ENCODE results near the gene CXCL16.

DNA sequence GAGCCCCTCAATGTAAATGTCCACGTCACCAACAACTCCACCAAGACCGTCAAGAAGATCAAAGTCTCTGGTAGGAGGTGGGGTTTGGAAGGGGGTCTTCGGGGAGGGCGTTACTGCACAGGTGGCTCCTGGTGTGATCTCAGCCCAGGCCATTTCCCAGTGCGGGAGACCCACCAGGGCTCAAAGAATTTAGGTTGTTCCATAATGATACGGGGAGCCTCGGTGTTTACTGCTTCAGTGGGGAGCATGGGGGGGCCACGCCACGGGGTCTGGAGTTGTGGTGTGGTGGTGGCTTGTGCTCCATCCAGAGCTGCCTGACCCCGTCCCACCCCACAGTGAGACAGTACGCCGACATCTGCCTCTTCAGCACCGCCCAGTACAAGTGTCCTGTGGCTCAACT lies 21.5 kb downstream of the CXCL16 start:
- TF ChIP-seq YY1 (IDR thresholded peaks at IDR 0.05; ENCODE audit: low read depth) (no peak), EP300 (IDR thresholded peaks at IDR 0.05; ENCODE audit: borderline replicate concordance) (no peak)
